Endothelial cell of umbilical vein (primary cell): ENCODE measurements around the gene MED12L. TPM values are rescaled to one million over a fixed set of nuclear protein-coding genes. Genes with fewer than 3 reads are reported as not detected.

ENCODE experiments used
- BruUV-seq: library from RNA; stranded (reverse); fragments of 400-500 nt; replicated peaks from 2 replicates; lab custom pipeline; 2021; lab: Mats Ljungman, UMichigan
- CTCF ChIA-PET: fragments of 300-600, 350-600 bp; sonication (Branson Sonifier 250); formaldehyde crosslinking; loops from one replicate; lab custom pipeline; 2021; ENCODE audit warnings: antibody characterized with exemption, inconsistent platforms; lab: Charles Lee
- POLR2A ChIA-PET: fragments of 300-600, 350-600 bp; sonication (Branson Sonifier 250); formaldehyde crosslinking; loops from one replicate; lab custom pipeline; 2021; ENCODE audit warnings: antibody characterized with exemption, inconsistent platforms; lab: Charles Lee
- DNase-seq: peaks from one replicate; pipeline ENCODE4 v3.0.0-alpha.2; 2011; ENCODE audit warnings: low read depth, low spot score
- FAIRE-seq: peaks from 2 replicates; lab custom pipeline; 2011; peaks lifted over from hg19 to GRCh38; lab: Jason Lieb, UNC
- H2AFZ ChIP-seq: 2 replicates; pipeline ENCODE4 v1.6.0; 2012; ENCODE audit warnings: low read depth, low read length, control low read depth, inconsistent platforms
- H3K27ac ChIP-seq: 2 replicates; pipeline ENCODE4 v1.5.1; 2011; ENCODE audit warnings: low read depth, mild to moderate bottlenecking, control low read depth, low read length, moderate library complexity; ENCODE audit not compliant: insufficient read depth
- H3K27me3 ChIP-seq, 2 experiments: 2 replicates each; pipeline versions ENCODE4 v1.6.0 to v1.6.1; 2011; ENCODE audit warnings: low read length in 2 of 2, mixed read lengths in 1 of 2; ENCODE audit not compliant: control insufficient read depth in 2 of 2, insufficient read depth in 2 of 2
- H3K36me3 ChIP-seq, 2 experiments: 2 replicates in 1 of 2; 3 replicates in 1 of 2; pipeline ENCODE4 v1.5.1; 2011; ENCODE audit warnings: low read length in 2 of 2, mild to moderate bottlenecking in 1 of 2, moderate library complexity in 1 of 2; ENCODE audit not compliant: control insufficient read depth in 2 of 2, insufficient read depth in 2 of 2; ENCODE audit errors: extremely low read depth in 1 of 2
- H3K4me1 ChIP-seq: 3 replicates; pipeline ENCODE4 v1.5.1; 2011; ENCODE audit warnings: mild to moderate bottlenecking, low read length; ENCODE audit not compliant: control insufficient read depth, insufficient read depth; ENCODE audit errors: extremely low read depth
- H3K4me2 ChIP-seq: 2 replicates; pipeline ENCODE4 v1.6.1; 2011; ENCODE audit warnings: low read length, control low read depth, mixed read lengths; ENCODE audit not compliant: insufficient read depth
- H3K4me3 ChIP-seq, 3 experiments: fragments of 200-600 bp in 1 of 3; sonication (generic), shearing (Covaris generic) in 1 of 3; replicated peaks in 1 of 3; 2 replicates each; pipeline ENCODE4 v1.5.1; 2011 to 2016; ENCODE audit warnings: control low read depth in 3 of 3, low read length in 3 of 3, mild to moderate bottlenecking in 2 of 3, inconsistent platforms in 1 of 3, low read depth in 1 of 3, moderate library complexity in 1 of 3; ENCODE audit not compliant: insufficient read depth in 1 of 3
- H3K79me2 ChIP-seq: 2 replicates; pipeline ENCODE4 v1.6.0; 2012; ENCODE audit warnings: low read length, inconsistent platforms; ENCODE audit not compliant: control insufficient read depth, insufficient read depth
- H3K9ac ChIP-seq: replicated peaks from 2 replicates; pipeline ENCODE3; 2011; ENCODE audit warnings: low read length, control low read depth; ENCODE audit not compliant: insufficient read depth; ENCODE audit errors: extremely low read depth
- H3K9me1 ChIP-seq: replicated peaks from 3 replicates; pipeline ENCODE4 v1.6.0; 2011; ENCODE audit warnings: mild to moderate bottlenecking, low read length; ENCODE audit not compliant: control insufficient read depth, insufficient read depth; ENCODE audit errors: extremely low read depth
- H3K9me3 ChIP-seq: replicated peaks from 2 replicates; pipeline ENCODE4 v1.5.1; 2012; ENCODE audit warnings: low read length, inconsistent platforms; ENCODE audit not compliant: control insufficient read depth, insufficient read depth
- H4K20me1 ChIP-seq: replicated peaks from 2 replicates; pipeline ENCODE3; 2011; ENCODE audit warnings: mild to moderate bottlenecking, low read length; ENCODE audit not compliant: control insufficient read depth, insufficient read depth; ENCODE audit errors: extremely low read depth
- EZH2 ChIP-seq: IDR thresholded peaks from 2 replicates; pipeline ENCODE4 v1.6.1; 2012; ENCODE audit warnings: borderline replicate concordance, low read depth, mild to moderate bottlenecking, moderate library complexity, low read length, inconsistent platforms; ENCODE audit not compliant: severe bottlenecking
- GATA2 ChIP-seq: IDR thresholded peaks from 2 replicates; pipeline ENCODE4 v1.7.0; 2011; ENCODE audit warnings: low read depth, mild to moderate bottlenecking, moderate library complexity, mixed read lengths, low read length; ENCODE audit not compliant: insufficient read length, insufficient read depth
- JUN ChIP-seq: IDR thresholded peaks from 2 replicates; pipeline ENCODE4 v1.6.1; 2011; ENCODE audit warnings: borderline replicate concordance, low read depth; ENCODE audit not compliant: insufficient read length, insufficient read depth
- MYC ChIP-seq: IDR thresholded peaks from one replicate; pipeline ENCODE4 v1.6.1; 2011; ENCODE audit warnings: mild to moderate bottlenecking, low read depth, low read length
- POLR2A ChIP-seq: IDR thresholded peaks from 2 replicates; pipeline ENCODE4 v1.6.1; 2012; ENCODE audit warnings: low read depth, mild to moderate bottlenecking, control low read depth, low read length
- POLR2AphosphoS5 ChIP-seq: IDR thresholded peaks from 2 replicates; pipeline ENCODE4 v1.6.1; 2012; ENCODE audit warnings: low read depth, mild to moderate bottlenecking, control low read depth, low read length, moderate library complexity; ENCODE audit not compliant: insufficient read depth
- dilution Hi-C: fragments of 300-500 bp; cut with MboI; formaldehyde crosslinking; loops from one replicate; pipeline ENCODE4 v1.15.0; 2019; ENCODE audit warnings: low sequenced_read_pairs; ENCODE audit not compliant: extremely low pct_ligation_motif_present
- intact Hi-C: fragments of 100-400 bp; cut with micrococcal nuclease; formaldehyde crosslinking; loops from one replicate; pipeline ENCODE4 v1.10.0; 2022
- polyA plus RNA-seq, 4 experiments: library from polyadenylated mRNA; depleted of rRNA in 3 of 4; stranded (reverse) in 3 of 4; unstranded in 1 of 4; fragments of >200 nt; gene quantifications; 2 replicates each; pipeline versions ENCODE4 v1.2.1 to v1.2.3, GENCODE V29; 2011 to 2012; ENCODE audit warnings: missing spikeins in 1 of 4
- total RNA-seq: library from RNA; stranded (reverse); gene quantifications from 2 replicates; pipeline ENCODE4 v1.2.3, GENCODE V29; 2021
- TF ChIP-seq, protein P1 (sequence below), 2 donors: IDR thresholded peaks; 1 replicate in 1 of 2; 2 replicates in 1 of 2; pipeline ENCODE4 v1.5.1; 2011; ENCODE audit warnings: low read length in 2 of 2, mild to moderate bottlenecking in 2 of 2, moderate library complexity in 2 of 2, control low read depth in 1 of 2, inconsistent platforms in 1 of 2, low read depth in 1 of 2; ENCODE audit not compliant: insufficient read depth in 1 of 2; ENCODE audit errors: extremely low read depth in 1 of 2
- TF ChIP-seq, protein P2 (sequence below): IDR thresholded peaks from 2 replicates; pipeline ENCODE4 v1.6.1; 2011; ENCODE audit not compliant: insufficient read depth, insufficient read length

MED12L gene
- total and polyA plus RNA-seq, 2 donors (not counting 3 experiments of a cell fraction or from before 2014, with no cell fraction given) = 0.03 to 0.27 TPM

DNA sequence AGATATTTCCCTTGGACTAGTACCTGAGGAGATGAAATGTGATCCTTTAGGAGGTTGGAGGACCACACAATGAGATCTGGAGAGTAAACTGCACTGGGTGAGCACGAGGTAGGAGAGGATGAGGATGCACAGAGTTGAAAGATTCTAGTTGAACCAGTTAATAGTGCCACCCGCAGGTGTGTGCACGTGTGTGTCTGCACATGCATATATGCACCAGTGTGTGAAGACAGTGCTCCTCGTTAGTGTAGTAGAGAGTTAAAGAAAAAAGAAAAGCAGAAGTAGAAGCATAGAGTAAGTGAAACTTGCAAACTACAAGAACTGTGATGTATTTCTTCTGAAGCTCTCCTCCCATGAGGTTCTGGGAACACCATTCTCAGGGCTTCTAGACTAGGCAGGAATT, 8.4 kb downstream of the MED12L start:
- no peak overlapping the region for H3K9ac ChIP-seq
- peaks cover 5 to 18% of the 10 kb centered on the region in 2 experiments for H3K27me3 ChIP-seq
- TF ChIP-seq JUN (no peak), POLR2AphosphoS5 (no peak), MYC (no peak), POLR2A (no peak), EZH2 (no peak), GATA2 (no peak)
- TF ChIP-seq, protein P1, sequence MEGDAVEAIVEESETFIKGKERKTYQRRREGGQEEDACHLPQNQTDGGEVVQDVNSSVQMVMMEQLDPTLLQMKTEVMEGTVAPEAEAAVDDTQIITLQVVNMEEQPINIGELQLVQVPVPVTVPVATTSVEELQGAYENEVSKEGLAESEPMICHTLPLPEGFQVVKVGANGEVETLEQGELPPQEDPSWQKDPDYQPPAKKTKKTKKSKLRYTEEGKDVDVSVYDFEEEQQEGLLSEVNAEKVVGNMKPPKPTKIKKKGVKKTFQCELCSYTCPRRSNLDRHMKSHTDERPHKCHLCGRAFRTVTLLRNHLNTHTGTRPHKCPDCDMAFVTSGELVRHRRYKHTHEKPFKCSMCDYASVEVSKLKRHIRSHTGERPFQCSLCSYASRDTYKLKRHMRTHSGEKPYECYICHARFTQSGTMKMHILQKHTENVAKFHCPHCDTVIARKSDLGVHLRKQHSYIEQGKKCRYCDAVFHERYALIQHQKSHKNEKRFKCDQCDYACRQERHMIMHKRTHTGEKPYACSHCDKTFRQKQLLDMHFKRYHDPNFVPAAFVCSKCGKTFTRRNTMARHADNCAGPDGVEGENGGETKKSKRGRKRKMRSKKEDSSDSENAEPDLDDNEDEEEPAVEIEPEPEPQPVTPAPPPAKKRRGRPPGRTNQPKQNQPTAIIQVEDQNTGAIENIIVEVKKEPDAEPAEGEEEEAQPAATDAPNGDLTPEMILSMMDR (IDR thresholded peaks at IDR 0.05; ENCODE audit: extremely low read depth in 1 of 2, insufficient read depth in 1 of 2, low read depth in 1 of 2, low read length in 2 of 2) = no peak
- TF ChIP-seq, protein P2, sequence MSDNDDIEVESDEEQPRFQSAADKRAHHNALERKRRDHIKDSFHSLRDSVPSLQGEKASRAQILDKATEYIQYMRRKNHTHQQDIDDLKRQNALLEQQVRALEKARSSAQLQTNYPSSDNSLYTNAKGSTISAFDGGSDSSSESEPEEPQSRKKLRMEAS = no peak
- ChIA-PET POLR2A (no interaction called here), CTCF (interaction anchor here (0.8 to 1.5 kb wide), 2 partner anchors 9 to 16 kb away, joined by 3 to 4 read pairs; no protein-coding TSS in a partner anchor)
- FAIRE-seq = no peak
- no peak for DNase-seq
- H3K9me3 ChIP-seq = no peaks in the 10 kb centered on the region
- no peak overlapping the region for H3K27ac ChIP-seq
- no TSS peak for BruUV-seq
- no peaks in the 10 kb centered on the region for H3K79me2 ChIP-seq
- H3K4me3 ChIP-seq = no peak overlapping the region
- H2AFZ ChIP-seq = no peak overlapping the region
- intact Hi-C loops (no loop called here), dilution Hi-C loops (no loop called here)
- H3K4me1 ChIP-seq = no peaks in the 10 kb centered on the region
- H3K36me3 ChIP-seq = no peaks in the 10 kb centered on the region
- no peak overlapping the region for H3K4me2 ChIP-seq
- H4K20me1 ChIP-seq = no peaks in the 10 kb centered on the region
- no peaks in the 10 kb centered on the region for H3K9me1 ChIP-seq
